GM18868 (cell line): Measurements from ENCODE around the gene ATP2B2.
A peak's percentile ranks its signal among the peaks of the same experiment; 100 is the strongest.

Experiments used
- ATAC-seq: cut with Tn5 transposase; IDR thresholded peaks from one replicate; pipeline ENCODE4 v1.9.1; 2021; ENCODE audit warnings: mild to moderate bottlenecking, moderate library complexity; ENCODE audit not compliant: unreplicated experiment

ATP2B2 gene

DNA sequence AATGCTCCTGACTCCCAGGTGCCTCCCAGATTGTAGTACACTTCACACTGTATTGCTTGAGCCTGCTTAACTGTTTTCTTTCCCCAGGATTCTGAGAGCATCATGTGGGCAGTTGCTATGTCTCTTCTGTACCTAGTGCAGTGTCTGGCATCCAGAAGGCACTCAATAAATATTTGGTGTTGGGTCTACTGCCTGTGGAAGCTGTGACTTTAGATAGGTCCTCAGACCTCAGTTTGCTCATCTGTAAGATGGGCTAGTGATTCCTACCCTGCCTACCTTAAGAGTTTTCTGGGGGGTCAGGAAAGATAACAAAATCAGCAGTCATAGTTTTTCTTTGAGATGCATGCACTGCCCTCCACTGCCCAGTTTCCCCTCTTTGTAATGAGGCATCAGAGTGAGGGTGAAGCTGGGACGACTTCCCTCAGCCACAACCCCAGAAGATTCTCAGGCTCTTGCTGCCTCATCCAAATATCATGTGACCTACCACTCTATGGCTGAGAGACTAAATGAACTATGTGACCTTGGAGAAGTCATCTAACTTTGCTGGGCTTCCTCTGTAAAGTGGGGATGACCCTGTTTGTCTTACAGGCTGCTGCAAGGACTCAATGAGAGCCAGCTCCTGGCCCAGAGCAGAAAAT lies 50.4 kb downstream of the ATP2B2 start:
- no peak for ATAC-seq

DNA sequence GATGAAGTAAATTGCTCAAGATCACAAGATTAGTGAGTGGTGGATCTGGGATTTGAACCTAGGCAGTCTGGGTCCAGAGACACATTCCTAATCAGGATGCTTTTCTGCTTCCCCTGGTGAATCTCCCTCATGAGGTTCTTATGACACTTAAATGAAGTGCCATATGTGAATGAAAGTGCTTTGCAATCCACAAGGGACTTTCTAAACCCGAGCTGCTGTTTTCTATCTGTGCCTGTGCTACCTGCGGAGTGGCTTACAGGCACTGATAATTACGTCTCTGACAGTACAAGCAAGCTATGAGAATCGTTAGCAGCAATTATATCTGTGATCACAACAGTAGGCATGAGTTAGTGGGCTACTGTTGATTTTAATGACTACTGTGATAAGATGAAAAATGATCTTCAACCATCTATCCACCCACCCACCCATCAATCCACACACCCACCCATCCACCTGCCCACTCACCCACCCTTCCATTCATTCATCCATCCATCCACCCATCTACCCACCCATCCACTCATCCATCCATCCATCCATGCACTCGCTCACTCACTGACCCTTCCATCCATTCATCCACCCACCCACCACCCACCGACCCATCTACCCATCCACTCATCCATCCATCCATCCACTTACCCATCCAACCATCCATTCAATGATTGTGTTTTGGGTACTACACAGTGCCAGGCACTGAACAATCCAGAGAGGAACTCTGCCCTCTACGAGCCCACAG lies 51.8 kb downstream of the ATP2B2 start:
- ATAC-seq, result no peak

DNA sequence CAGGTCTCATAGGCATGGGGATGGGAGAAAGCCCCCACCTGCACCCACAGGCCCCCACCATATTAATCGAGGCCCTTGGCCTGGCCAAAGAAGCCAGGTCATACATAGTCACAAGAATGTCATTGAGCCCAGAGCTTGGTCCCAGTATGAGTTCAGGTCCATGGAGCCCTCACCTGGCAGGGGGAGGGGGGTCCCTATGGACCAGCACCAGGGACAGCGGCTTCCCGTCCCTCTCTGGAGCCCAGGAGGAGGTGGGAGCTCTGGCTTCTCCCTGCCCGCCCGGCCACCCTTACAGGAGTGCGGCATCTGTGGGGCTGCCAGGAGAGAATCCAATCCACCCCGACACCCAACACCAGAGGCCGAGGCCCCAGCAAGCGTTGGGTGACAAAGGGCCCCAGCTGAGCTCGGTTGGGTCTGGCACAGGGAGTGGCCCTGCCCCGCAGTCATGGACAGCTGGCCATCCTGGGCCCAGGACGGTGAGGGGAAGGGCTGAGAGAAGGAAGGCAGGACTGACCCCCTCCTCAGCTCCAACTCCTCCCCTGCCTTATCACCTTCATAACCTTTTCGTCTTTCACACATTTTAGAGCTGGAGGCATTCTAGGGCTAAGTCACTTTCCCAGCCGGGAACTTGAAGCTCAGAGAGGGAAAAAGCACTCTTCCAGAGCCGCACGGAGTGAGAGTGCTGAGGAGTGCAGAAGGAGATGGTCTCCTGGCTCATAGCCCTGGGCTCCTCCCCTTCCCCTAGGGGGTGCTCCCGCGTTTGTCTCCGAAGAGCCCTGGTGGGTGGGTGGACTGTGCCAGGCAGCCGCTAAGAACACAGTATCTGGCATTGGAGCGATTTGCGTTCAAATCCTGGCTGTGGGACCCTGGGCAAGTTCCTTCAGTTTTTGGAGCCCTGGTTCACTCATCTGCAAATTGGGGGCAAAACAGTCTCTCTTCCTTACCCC lies 54.6 kb downstream of the ATP2B2 start:
- no peak for ATAC-seq

DNA sequence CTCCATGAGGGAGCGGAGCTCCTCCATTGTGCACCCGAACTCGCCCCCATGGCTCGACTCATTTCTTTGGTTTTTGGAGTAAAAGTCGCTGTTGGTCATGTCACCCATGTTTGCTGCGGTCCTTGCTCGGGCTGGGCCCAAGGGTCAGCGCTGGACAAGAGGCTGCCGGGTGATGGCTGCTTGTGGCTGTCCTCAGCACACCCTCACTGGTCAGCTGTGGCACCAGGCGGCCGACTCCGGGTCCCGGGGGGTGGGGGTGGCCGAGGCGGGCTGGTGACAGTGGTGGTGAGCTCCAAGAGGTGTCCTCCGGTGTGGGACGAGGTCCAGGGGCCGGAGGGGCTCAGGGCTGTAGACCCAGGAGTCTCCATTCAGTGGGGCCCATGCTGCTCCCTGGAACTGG lies 56.0 kb downstream of the ATP2B2 start:
- ATAC-seq, result no peak

DNA sequence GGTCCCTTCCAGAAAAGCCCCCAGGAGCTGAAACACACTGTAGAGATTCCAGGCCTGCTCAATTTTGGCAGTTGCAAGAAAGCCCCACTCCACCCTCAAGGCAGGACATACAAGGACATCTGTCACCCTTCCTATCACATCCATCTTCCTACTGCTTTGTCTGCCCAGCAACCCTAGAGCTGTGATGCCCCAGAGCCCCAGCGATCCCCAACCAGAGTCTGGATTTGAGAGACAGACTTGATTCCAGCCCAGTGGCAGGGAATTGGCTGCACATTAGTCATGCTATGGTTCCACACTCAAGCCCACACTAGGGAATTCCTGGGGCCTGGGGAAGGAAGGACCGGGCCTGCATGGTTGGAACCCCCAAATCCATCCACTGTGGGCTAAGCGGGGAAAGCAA lies 56.8 kb downstream of the ATP2B2 start:
- ATAC-seq, result no peak

DNA sequence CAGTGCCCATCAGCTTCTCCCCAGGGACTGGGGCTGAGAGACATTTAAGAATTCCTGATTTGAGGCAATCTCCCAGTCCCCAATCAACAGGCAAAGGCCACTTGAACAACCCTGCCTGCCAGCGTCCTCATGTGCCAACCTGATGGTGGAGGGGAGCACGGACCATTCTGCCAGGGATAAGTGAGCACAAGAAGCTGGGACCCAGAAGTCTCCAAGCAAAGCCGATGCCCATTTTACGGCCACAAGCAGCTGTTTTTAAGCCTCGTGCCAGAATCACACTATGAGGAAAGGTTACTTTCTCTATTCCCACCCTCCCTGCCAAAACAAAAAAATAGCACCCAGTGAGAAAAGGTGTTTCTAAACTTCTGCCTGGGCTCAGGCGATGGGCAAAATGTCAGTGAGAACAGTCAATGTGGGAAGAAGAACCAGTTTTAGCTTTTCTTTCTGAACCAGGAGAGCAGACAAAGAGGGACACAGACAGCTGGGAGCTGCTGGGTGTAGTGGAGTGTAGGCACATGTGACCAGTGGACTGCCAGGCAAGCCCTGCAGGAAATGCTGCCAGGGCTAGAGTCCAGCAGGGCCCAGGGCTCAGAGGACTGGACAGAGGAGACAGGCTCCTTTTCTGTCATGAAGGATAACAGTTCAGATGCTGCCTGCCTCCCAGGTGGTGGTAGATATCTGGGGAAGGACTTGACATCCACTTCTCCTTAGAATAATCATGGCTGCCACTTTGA lies 57.7 kb downstream of the ATP2B2 start:
- ATAC-seq, result no peak

DNA sequence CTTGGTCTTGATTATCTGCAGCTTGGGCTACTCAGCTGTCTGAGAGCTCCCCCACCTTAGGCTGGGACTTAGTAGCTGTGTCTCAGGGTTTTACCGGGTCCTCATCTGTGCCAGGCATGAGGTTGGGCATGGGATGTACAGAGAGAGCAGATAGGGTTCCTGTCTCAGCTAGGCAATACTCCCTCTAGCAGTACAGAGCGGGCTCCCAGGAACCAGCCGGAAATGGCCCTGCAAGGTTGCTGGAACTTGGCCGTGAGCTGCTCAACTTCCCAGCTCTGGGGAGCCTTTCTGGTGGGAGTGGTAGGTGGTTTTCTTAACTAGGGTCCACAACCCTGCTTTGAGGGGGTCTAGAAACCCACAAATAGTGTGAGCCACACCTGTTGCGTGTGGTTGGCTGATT lies 58.3 kb downstream of the ATP2B2 start:
- no peak for ATAC-seq

DNA sequence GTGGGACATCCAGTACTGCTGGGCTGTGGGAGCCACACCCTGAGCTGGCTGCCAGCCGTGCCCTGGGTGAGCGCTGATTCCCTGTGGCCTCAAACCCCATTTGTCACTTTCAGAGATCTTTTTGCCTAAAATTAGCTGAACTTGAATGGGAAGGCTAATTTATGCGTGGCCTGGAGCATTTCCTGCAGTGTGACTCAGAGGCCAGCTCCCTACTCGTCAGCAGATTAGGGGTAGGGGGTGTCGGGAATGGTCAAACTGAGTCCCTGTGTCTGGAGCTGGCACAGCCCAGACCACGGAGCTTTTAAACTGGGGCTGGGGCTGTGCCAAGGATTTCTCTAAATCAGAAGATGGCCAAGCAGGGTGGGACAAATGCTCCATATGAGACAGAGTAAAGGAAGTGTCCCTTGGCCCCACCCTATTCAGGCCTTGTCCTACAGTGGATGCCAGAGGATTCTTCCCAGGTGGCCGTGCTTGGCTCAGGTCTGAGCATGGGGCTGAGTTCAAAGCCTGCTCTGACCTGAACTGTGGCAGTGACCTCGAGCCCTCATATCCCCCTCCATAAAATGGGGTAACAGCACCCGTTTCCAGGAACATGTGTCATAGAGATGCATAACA lies 59.7 kb downstream of the ATP2B2 start:
- no peak for ATAC-seq

DNA sequence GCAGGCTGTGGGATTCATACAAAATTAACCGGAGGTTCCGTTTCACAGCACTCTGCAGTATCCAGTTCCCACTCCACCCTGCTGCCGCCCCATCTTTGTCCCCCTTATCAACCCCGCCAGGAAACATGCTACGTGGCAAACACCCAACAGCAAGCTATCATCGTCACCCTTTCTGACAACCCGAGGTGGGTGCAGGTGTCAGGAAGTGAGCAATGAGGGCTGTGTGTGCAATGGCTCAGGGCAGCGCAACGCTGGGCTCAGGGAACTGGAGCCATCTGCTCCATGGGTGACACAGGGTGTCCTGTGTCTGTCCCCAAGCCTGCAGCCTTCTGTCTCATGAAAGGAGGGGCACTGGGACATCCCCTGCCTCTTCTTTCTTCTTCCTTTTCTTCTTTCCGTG lies 60.9 kb downstream of the ATP2B2 start:
- no peak for ATAC-seq

DNA sequence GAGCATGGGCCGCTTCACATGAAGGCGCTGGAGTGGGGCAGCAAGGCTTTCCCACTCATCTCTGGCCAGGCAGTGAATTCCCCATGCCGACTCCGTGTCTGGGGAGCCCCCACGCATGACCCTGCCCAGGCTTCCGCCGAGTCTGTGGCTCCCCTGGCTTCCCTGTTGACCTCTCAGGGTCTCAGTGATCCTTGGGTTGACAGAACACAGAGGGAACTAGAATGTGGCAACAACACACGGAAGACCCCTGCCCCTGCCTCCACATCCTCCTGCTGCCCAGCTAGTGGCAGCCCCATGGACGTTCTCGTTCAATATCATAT lies 61.3 kb downstream of the ATP2B2 start:
- no peak for ATAC-seq

DNA sequence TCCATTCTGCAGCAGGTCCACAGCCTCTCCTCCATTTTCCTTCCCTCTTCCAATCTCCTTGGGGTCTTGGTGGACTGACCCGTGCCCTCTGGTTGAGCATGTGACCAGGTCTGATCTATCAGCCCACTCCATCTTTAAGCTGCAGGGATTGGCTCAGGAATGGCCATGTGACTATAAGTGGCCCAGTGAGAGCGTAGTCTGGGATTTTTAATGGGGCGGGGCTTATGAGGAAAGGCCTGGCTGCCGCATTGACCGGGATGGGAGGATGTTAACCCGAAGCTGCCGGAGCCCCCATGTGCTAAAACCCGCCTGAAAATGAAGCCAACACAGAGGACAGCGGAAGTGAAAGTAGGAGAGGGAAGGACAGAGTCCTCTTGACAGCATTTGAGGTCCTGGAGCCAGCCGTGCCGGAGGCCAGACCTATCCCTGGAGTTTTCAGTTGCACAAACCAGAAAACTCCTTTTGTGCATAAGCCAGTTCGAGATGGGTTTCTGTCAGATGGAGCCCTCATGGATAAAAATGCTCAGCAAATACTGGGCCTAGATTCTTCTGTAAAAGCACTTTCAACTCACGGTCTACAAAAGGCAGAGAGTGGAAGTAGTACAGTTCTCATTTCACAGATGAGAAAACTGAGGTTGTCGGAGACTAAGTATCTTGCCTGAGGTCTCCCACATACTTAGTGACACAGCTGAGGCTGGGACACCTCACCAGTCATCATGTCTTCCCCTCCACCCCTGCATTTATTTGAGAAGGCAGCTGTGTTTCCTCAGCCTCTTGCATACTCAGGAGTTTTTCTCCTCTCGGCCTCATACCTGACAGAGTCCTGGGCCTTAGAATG lies 61.9 kb downstream of the ATP2B2 start:
- no peak for ATAC-seq

DNA sequence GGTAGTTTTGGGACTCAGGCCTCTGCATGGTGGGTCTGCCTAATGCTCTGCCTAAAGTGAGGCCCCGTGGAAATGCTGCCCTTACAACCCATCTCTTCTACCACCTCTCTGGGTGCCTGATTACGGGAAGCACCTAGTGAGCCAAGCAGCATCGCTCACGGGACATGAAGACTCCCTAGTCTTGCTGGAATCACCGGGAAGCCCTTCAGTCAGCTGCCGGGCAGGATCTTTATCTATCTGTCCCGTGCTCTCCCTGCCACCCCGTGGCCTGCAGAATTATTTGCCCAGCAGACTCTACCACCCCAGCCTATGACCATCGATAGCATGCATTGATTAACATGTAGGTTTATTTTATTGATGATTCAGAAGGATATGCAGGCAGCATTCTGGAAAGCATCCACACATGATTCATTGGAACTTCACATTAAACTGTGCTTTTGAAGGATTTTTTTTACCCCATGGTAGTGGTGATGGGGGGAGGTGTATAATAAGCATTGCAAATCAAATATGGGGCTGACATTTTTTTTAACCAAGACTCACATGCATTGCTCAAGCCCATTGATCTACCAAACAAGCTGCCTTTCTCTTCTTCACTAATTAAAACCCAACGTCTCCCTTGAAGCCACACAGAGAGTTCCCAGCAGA lies 63.1 kb downstream of the ATP2B2 start:
- no peak for ATAC-seq

DNA sequence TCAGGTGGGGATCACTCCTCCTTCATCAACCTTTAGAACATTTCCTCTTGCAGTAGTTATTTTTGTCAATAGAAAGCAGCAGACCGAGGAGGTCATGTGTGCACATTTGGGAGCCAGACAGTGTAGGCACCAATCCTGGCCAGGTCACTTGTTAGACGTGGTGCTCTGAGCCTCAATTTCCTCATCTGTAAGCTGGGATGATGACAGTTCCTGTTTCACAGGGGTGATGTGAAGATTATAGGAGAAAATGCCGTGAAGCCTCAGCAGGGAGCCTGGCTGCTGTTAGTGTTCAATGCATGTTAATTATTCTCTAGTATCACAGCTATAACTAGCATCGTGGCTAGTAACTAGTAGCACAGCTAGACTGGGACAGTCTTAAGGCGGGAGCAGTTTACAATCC lies 64.7 kb downstream of the ATP2B2 start:
- no peak for ATAC-seq

DNA sequence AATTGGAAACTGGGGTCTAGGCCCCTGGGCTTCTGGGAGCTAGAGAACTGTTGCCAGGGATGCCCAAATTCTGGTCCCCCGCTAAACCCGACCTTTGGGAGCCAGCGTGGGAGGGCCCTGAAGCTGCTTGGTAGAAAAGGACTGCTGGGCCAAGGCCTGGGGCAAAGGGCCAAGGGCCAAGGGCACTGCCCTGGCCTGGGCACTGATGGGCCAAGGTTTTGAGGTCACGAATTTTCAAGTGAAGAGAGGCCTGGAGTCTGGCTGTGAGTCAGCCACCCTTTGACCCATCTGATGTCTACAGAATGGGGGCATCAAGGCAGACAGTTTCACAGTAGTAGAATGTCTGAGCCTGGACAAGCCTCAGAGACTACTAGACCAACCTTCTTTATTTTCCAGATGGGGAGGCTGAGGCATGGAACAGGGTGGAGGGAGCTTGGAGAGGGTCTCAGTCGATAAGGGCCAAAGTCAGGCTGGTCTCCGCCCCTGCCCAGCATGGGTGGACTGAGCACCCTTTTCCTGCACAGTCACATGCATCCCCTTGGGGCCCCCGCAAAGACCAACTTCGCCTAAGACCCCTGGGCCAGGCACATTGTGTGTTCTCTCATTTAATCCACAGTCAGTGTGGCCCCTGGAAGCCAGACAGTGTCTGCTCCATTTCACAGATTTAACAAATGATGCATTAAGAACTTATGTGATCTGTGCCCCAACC lies 66.3 kb downstream of the ATP2B2 start:
- no peak for ATAC-seq

DNA sequence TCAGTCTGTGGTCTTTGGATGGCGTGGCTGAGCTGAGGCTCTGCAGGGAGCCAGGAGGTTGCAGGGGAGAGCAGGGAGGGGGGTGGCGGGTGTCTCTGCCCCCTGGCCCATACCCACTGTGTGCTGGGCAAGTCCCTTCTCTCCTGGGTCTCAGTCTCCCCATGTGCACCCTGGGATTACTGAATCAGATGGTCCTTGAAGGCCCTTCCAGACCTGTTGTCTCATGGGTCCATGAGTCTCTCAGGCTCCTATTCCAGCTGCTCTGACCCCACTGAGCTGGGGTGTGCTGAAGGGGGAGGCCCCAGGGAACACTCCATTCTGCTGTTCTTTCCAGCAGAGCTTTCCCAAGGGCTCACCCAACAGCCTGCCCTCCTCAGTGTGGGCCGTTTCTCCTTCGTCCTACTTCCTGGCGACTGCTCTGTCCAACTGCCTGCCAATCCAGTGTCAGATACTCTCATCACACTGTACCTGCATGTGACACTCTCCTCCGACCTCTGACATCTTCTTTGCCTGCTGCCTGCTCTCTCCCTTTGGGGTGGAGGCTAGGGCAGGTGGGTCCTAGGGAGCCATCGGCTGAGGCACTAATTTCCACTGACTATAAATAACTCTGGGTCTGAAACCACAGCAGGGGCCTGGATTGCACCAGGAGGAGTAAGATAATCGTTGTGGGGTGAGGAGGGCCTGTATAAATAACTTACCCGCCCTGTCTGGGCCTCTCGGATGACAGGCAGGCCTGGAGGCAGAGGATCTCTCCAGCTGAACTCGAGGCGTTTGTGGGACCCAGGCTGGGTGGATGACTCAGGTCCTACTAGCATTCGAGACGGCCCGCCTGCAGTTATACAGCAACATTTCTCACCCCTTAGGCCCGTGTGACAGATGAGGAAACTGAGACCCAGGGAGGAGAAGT lies 67.1 kb downstream of the ATP2B2 start:
- ATAC-seq, result no peak

DNA sequence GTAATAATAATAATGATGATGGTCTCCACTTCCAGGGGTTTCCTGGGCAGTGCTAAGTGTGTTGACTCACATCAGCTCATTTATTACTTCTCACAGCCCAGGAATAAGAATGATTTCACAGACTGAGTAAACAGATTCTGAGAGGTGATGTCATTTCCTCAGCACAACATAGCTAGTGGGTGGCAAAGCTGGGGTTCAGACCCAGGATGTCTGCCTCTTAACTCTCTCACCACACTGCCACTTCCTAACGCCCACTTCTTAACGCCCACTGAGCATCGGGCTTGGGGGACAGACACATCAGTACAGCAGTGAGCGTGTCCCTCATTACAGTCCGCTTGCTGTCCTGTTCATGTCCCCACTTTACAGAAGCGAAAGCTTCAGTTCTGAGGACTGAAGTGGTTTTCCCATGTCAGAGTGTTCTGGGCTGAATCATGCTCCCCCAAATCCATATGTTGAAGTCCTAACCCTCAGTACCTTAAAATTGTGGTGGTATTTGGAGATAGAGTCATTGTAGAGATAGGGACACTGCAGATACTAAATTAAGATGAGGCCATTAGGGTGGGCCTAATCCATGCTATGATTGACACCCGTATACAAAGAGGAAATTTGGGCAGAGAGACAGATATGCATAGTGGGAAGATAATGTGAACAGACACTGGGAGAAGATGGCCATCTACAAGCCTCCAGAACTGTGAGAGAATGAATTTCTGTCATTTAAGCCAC lies 68.0 kb downstream of the ATP2B2 start:
- peak; percentile 82 for ATAC-seq

DNA sequence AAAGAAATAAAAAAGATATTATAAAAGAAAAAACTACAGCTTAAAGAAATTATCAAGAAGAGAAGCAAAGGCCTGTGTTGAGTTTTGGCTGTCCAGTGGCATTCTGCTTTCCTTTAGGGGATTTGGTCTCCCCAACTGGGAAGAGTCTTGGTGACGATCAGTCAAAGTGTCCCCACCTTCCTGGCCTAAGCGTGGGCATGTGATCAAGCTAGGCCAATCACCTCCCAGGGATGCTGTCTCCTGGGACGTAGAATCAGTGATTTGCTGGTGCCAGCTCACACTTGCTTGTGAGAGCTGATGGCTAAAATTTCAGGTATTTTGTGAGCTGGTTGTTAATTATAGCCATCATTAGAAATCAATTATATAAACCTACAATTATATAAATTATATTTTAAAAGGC lies 69.5 kb downstream of the ATP2B2 start:
- no peak for ATAC-seq
